ENCODE data around the gene ZNF384. TPM values are rescaled to one million over a fixed set of nuclear protein-coding genes. Genes with fewer than 3 reads are reported as not detected.

The ZNF384 gene
- total and polyA plus RNA-seq, 11 donors: 15.0 to 38.1 (median 25.2) TPM

DNA sequence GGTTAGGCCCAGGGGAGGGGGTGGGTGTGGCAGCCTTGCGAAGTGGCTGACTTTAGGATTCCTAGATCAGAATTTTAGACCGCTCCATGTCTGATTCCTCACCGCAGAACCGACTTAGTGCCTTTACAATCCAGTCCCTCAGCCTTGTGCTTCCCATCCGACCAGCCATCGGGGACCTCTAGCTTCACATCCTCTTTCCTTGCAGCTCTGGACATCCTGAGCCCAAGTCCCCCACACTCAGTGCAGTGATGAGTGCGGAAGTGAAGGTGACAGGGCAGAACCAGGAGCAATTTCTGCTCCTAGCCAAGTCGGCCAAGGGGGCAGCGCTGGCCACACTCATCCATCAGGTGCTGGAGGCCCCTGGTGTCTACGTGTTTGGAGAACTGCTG, 35.2 kb upstream of the ZNF384 start:
- ATAC-seq (peak; percentile 3 to 18 (median 9)), DNase-seq (no peak)
- Histone ChIP-seq H3K36me3 (peaks cover 0 to 28% (median 24%) of the 10 kb centered on the region in 9 donors), H3K4me3 (peak overlapping the region; percentile 37 to 84 (median 66)), H3K27ac (peak overlapping the region; percentile 68 to 95 (median 90)), H3K27me3 (no peaks in the 10 kb centered on the region), H3K9me3 (no peaks in the 10 kb centered on the region), H3K4me1 (peaks cover 0 to 23% (median 11%) of the 10 kb centered on the region in 12 donors)
- intact Hi-C loops (cut with DNase I): loop anchor here in 4 of 10 donors (2.0 to 10.0 kb wide), 6 partner anchors 28 to 62 kb away; partner anchors contain the start of genes ING4 (in 2 of the 4), ZNF384 (in 2 of the 4) and MLF2 (in 1 of the 4)
- WGBS, 4 donors: 14 to 19% (median 17%) methylated on average over 9 to 10 of the region's 10 CpGs
- no peak for TF ChIP-seq CTCF (IDR thresholded peaks at IDR 0.05)
- no peak for TF ChIP-seq POLR2A (IDR thresholded peaks at IDR 0.05)

DNA sequence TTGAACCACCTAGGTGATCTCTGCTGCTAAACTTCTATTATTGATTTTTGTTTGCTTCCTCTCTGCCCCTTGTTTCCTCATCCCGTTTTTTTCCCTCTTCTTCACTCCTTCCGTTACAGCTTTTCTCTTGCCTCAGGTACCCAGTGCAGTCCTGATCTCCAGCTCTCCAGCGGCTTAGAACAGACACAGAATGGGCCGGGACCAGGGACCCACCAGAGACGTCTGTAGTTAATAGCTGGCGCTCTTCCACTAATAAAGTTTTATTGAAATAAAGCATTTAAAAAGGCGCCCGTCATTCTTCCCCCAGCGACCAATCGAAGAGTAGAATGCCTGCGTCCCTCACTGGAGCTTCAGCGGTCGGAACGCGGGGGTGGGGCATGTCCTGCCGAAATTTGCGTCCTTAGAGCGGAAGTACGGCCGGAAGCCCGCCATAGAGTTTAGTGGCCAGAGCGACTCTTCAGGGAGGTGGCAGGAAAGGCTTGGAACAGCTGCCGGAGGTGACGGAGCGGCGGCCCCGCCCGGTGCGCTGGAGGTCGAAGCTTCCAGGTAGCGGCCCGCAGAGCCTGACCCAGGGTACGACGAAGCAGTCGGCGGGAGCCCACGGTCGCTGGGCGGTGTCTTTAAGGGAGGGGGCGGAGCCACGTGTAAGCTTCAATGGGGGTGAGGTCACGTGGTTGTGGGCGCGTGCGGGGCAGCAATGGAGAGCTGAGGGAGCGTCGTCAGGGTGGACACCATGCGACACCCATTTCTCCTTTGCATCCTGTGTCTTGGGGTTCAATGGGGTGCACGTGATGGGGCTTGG, 34.6 kb upstream of the ZNF384 start, which contains the start of gene COPS7A:
Gene COPS7A (plus strand): TSS at position 440 of the 802 bp plus-strand sequence. CDS start 611 bp downstream, outside the sequence.
- WGBS, 4 donors: 0 to 1% (median 1%) methylated on average over 39 to 49 of the region's 49 CpGs
- Histone ChIP-seq H3K4me3 (peak within 1 kb of the TSS; percentile 37 to 84 (median 66)), H3K4me1 (peaks cover 0 to 23% (median 11%) of the 10 kb centered on the region in 12 donors), H3K9me3 (no peaks in the 10 kb centered on the region), H3K27me3 (no peaks in the 10 kb centered on the region), H3K27ac (peak within 1 kb of the TSS; percentile 68 to 95 (median 90)), H3K36me3 (peaks cover 0 to 22% (median 18%) of the 10 kb centered on the region in 9 donors)
- DNase-seq: peak; percentile 98 to 99 (median 99)
- intact Hi-C loops (cut with DNase I): loop anchor here in 4 of 10 donors (2.0 to 10.0 kb wide), 6 partner anchors 29 to 61 kb away; partner anchors contain the start of genes ING4 (in 3 of the 4), ZNF384 (in 2 of the 4) and MLF2 (in 1 of the 4)
- ATAC-seq: peak; percentile 98 to 99 (median 99)
- TF ChIP-seq CTCF (IDR thresholded peaks at IDR 0.05) (peak in 3 of 12 donors; percentile 8 to 18 (median 9)), POLR2A (IDR thresholded peaks at IDR 0.05) (peak in 1 of 2 donors; percentile 58)

DNA sequence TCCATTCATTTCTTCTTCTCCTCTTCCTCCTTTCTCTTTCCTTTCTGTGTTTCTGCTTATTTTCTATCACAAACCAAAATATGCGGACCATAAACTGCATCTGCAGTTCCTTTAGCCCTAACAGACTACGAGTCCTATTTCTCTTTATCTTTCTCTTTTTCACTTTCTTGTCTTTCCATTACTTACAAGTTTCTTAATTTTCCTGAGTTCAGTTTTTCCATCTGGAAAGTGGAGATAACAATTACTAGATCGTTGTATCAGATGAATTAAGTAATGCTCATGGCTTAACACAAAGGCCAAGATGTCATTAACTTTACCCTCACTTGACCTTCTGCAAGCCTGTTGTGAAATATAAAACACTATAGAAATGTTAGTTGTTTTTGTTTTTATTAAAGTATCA, 33.7 kb upstream of the ZNF384 start:
- Histone ChIP-seq H3K4me3 (peak overlapping the region in 1 of 12 donors; percentile 77), H3K9me3 (no peaks in the 10 kb centered on the region), H3K27ac (no peak overlapping the region), H3K27me3 (no peaks in the 10 kb centered on the region), H3K36me3 (peaks cover 0 to 13% (median 9%) of the 10 kb centered on the region in 9 donors), H3K4me1 (peaks cover 0 to 23% (median 11%) of the 10 kb centered on the region in 12 donors)
- intact Hi-C loops (cut with DNase I): loop anchor here in 3 of 10 donors (2.0 to 10.0 kb wide), 3 partner anchors 36 to 60 kb away; partner anchors contain the start of genes ING4 (in 2 of the 3) and ZNF384 (in 1 of the 3)
- DNase-seq (no peak), ATAC-seq (no peak)
- TF ChIP-seq CTCF (IDR thresholded peaks at IDR 0.05) (no peak), POLR2A (IDR thresholded peaks at IDR 0.05) (no peak)
- 79 to 83% (median 80%) methylated on average over 3 of the region's 3 CpGs for WGBS, 4 donors
